BLaER1 treated with 17β-estradiol and CSF1 and Interleukin-3, amounts not matched to agents 10 nM and 100 nM (cell line): ENCODE results near the gene GALK2.
"Not testable (repeated sequence)": the region's sequence is repeated elsewhere in the genome, so short reads cannot be mapped to it uniquely, and the experiment has no call there.

ENCODE experiments used
- H3K27ac ChIP-seq, 11 experiments: shearing (Covaris generic); formaldehyde crosslinking; 2 replicates each; pipeline ENCODE4 v1.8.1; 2022
- H3K27me3 ChIP-seq, 11 experiments: shearing (Covaris generic); formaldehyde crosslinking; 2 replicates each; pipeline ENCODE4 v1.8.1; 2022
- H3K36me3 ChIP-seq, 11 experiments: shearing (Covaris generic); formaldehyde crosslinking; 2 replicates each; pipeline ENCODE4 v1.8.1; 2022
- H3K4me1 ChIP-seq, 10 experiments: shearing (Covaris generic); formaldehyde crosslinking; 2 replicates each; pipeline ENCODE4 v1.8.1; 2022
- H3K4me2 ChIP-seq, 11 experiments: shearing (Covaris generic); formaldehyde crosslinking; 2 replicates each; pipeline ENCODE4 v1.8.1; 2022
- H3K4me3 ChIP-seq, 10 experiments: shearing (Covaris generic); formaldehyde crosslinking; 2 replicates each; pipeline ENCODE4 v1.8.1; 2022
- H3K9ac ChIP-seq, 11 experiments: shearing (Covaris generic); formaldehyde crosslinking; 2 replicates each; pipeline ENCODE4 v1.8.1; 2022
- H3K9me3 ChIP-seq, 11 experiments: shearing (Covaris generic); formaldehyde crosslinking; replicated peaks in 1 of 11; 2 replicates each; pipeline ENCODE4 v1.8.1; 2022
- H4K20me1 ChIP-seq, 11 experiments: shearing (Covaris generic); formaldehyde crosslinking; 2 replicates each; pipeline ENCODE4 v1.8.1; 2022
- Cebpa-rat ChIP-seq, 11 experiments: shearing (Covaris generic); IDR thresholded peaks; 2 replicates each; pipeline ENCODE4 v1.8.1; 2022

Gene GALK2

GRCh38 chr15:49239105-49239504 lies 69.1 kb downstream of the GALK2 start:
- Histone ChIP-seq H4K20me1 (no peaks in the 10 kb centered on the region), H3K36me3 (peaks cover 32 to 67% (median 47%) of the 10 kb centered on the region in 11 experiments), H3K4me3 (no peak overlapping the region), H3K27me3 (no peaks in the 10 kb centered on the region), H3K9me3 (peaks cover 0 to 7% (median 5%) of the 10 kb centered on the region in 11 experiments; a peak in 9 of 22 replicates), H3K27ac (no peak overlapping the region), H3K4me1 (peaks cover 0 to 26% (median 6%) of the 10 kb centered on the region in 10 experiments; a peak in 12 of 20 replicates), H3K9ac (no peak overlapping the region), H3K4me2 (no peak overlapping the region)
- no peak for TF ChIP-seq Cebpa-rat (IDR thresholded peaks at IDR 0.05)

GRCh38 chr15:49242820-49243219 lies 72.8 kb downstream of the GALK2 start:
- no peak overlapping the region for H3K9ac ChIP-seq
- no peak overlapping the region for H3K27ac ChIP-seq
- H3K4me3 ChIP-seq = no peak overlapping the region
- H3K27me3 ChIP-seq = no peaks in the 10 kb centered on the region
- H3K36me3 ChIP-seq = peaks cover 36 to 94% (median 60%) of the 10 kb centered on the region in 11 experiments
- H4K20me1 ChIP-seq = no peaks in the 10 kb centered on the region
- no peak overlapping the region for H3K4me2 ChIP-seq
- no peak for TF ChIP-seq Cebpa-rat (IDR thresholded peaks at IDR 0.05)
- H3K4me1 ChIP-seq = peaks cover 0 to 13% (median 0%) of the 10 kb centered on the region in 10 experiments; a peak in 1 of 20 replicates
- no peaks in the 10 kb centered on the region for H3K9me3 ChIP-seq

DNA sequence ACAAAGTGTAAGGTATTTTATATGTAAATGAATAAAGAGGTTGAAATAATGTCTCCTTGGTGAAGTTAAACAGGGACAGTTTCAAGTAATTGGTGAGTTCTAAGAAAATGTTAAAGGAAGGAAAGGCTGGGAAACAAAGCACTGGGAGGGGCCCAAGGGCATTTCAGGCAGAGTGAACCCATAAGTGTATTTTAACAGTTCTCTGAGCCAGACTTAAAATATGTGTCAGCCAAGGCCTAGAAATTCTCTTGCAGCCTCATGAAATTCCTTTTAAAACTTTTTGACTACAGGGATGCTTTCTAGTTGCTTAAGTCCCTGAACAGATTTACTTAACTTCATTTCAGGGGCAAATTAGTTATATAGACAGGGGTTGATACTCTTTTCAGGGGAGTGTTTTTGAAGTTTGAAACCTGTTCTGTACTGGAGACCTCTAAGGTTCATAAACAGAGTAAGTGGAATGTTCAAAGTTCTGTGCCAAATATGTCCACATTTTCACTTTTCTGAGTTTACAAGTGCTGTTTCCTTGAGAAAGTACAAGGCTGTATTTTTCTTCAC lies 77.6 kb downstream of the GALK2 start:
- no peak overlapping the region for H3K4me2 ChIP-seq
- peaks cover 0 to 23% (median 4%) of the 10 kb centered on the region in 10 experiments; a peak in 9 of 20 replicates for H3K4me1 ChIP-seq
- no peak for TF ChIP-seq Cebpa-rat (IDR thresholded peaks at IDR 0.05)
- no peak overlapping the region for H3K4me3 ChIP-seq
- no peak overlapping the region for H3K27ac ChIP-seq
- peaks cover 17 to 78% (median 38%) of the 10 kb centered on the region in 11 experiments for H3K36me3 ChIP-seq
- peaks cover 0 to 12% (median 0%) of the 10 kb centered on the region in 11 experiments; a peak in 5 of 22 replicates for H3K9me3 ChIP-seq
- no peaks in the 10 kb centered on the region for H3K27me3 ChIP-seq
- no peaks in the 10 kb centered on the region for H4K20me1 ChIP-seq
- H3K9ac ChIP-seq = no peak overlapping the region

- TF ChIP-seq Cebpa-rat (IDR thresholded peaks at IDR 0.05) = no peak
- H3K27me3 ChIP-seq = no peaks in the 10 kb centered on the region
- H3K9ac ChIP-seq = no peak overlapping the region
These were observed 78.2 kb downstream of the GALK2 start for GRCh38 chr15:49248291-49248690.

GRCh38 chr15:49255966-49256759 lies 86.1 kb downstream of the GALK2 start:
- no peaks in the 10 kb centered on the region for H3K27me3 ChIP-seq
- no peak overlapping the region for H3K27ac ChIP-seq
- TF ChIP-seq Cebpa-rat (IDR thresholded peaks at IDR 0.05) = no peak
- H3K4me1 ChIP-seq = no peaks in the 10 kb centered on the region
- H3K36me3 ChIP-seq = peaks cover 0 to 30% (median 2%) of the 10 kb centered on the region in 11 experiments; a peak in 5 of 22 replicates
- no peaks in the 10 kb centered on the region for H4K20me1 ChIP-seq
- peaks cover 0 to 8% (median 0%) of the 10 kb centered on the region in 11 experiments; a peak in 6 of 22 replicates for H3K9me3 ChIP-seq
- H3K9ac ChIP-seq = no peak overlapping the region
- H3K4me2 ChIP-seq = no peak overlapping the region
- no peak overlapping the region for H3K4me3 ChIP-seq

More at GRCh38 chr15:49248291-49248690, 78.2 kb downstream of the GALK2 start:
- peak overlapping the region in 2 of 11 experiments; percentile 58 to 71; a peak in 3 of 22 replicates for H3K4me2 ChIP-seq
- no peaks in the 10 kb centered on the region for H4K20me1 ChIP-seq
- H3K4me1 ChIP-seq = peaks cover 0 to 16% (median 4%) of the 10 kb centered on the region in 10 experiments; a peak in 9 of 20 replicates
- H3K36me3 ChIP-seq = peaks cover 10 to 72% (median 32%) of the 10 kb centered on the region in 11 experiments; a peak in 21 of 22 replicates
- no peak overlapping the region for H3K4me3 ChIP-seq
- peaks cover 0 to 12% (median 0%) of the 10 kb centered on the region in 11 experiments; a peak in 5 of 22 replicates for H3K9me3 ChIP-seq
- peak overlapping the region in 1 of 11 experiments; percentile 22; a peak in 1 of 22 replicates for H3K27ac ChIP-seq

- not testable (repeated sequence) for H3K27me3 ChIP-seq, H3K27ac ChIP-seq, H3K4me2 ChIP-seq, H3K4me3 ChIP-seq, H4K20me1 ChIP-seq, H3K9ac ChIP-seq
- H3K4me1 ChIP-seq = peaks cover 0 to 11% (median 0%) of the 10 kb centered on the region in 10 experiments; a peak in 6 of 20 replicates
- peaks cover 0 to 13% (median 11%) of the 10 kb centered on the region in 11 experiments; a peak in 14 of 22 replicates for H3K9me3 ChIP-seq
- H3K36me3 ChIP-seq = peaks cover 0 to 29% (median 0%) of the 10 kb centered on the region in 11 experiments; a peak in 8 of 22 replicates
These were observed 95.1 kb downstream of the GALK2 start for GRCh38 chr15:49265117-49265516.

DNA sequence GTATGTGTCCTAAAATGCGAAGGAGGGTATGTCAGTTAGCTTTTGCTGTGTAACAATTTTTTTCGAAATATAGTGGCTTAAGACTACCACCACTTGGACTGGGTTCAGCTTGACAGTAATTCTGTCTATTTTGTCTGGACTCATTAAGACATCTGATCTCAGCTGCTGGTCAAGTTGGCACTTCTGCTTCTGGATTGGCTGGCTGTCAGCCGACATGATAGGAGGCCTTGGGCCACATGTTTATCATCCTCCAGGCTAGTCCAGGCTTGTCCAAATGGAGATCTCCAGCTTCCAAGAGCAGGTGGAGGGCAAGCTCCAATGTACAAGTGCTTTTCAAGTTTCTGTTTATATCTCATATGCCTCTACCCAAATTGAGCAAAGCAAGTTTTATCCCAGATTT lies 95.9 kb downstream of the GALK2 start:
- no peaks in the 10 kb centered on the region for H3K27me3 ChIP-seq
- no peak overlapping the region for H3K4me2 ChIP-seq
- H4K20me1 ChIP-seq = no peaks in the 10 kb centered on the region
- no peak overlapping the region for H3K9ac ChIP-seq
- H3K4me1 ChIP-seq = peaks cover 0 to 11% (median 0%) of the 10 kb centered on the region in 10 experiments; a peak in 6 of 20 replicates
- peaks cover 0 to 37% (median 2%) of the 10 kb centered on the region in 11 experiments; a peak in 11 of 22 replicates for H3K36me3 ChIP-seq
- no peak for TF ChIP-seq Cebpa-rat (IDR thresholded peaks at IDR 0.05)
- H3K27ac ChIP-seq = no peak overlapping the region
- H3K9me3 ChIP-seq = peaks cover 0 to 13% (median 11%) of the 10 kb centered on the region in 11 experiments; a peak in 14 of 22 replicates
- no peak overlapping the region for H3K4me3 ChIP-seq

DNA sequence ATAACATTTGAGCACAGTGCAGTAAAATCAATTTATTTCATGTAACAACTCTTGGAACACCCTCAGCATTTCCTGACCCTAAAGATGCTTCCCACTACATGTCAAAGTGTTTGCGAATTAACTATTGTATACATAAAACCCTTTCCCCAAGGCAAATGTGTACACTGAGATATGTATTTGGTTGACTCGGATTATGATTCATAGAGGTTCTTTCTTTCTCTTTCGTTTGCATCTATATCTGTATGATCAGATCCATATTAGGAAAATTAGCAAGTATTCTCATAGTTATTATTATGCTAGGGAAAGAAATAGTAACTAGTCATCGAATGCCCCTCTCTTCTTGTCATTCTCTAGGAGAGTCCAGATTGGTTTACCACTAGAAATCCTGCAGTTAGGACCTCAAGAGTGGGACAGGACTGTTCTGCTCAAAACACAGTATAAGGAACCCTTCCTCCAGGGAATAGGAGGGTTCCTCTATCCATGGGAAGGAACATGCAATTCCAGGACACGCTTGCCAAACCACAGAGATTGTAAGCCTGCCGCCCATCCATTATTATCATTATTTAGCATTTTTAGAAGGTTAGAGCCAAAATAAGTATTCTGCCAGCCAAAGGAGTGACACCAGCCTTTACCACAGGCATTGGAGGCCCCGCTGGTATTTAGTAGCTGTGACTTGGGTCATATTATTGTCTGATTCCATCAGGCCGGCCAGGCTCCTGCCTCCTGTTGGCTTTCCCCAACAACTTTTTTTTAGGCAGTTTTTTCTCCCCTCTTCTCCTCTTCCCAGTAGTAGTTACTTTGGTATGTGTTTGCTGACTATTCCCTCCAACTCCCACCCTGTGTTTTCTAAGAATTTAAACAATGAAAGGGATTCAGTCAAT lies 100.7 kb downstream of the GALK2 start:
- H3K4me2 ChIP-seq = no peak overlapping the region
- H4K20me1 ChIP-seq = no peaks in the 10 kb centered on the region
- peaks cover 0 to 11% (median under 1%) of the 10 kb centered on the region in 10 experiments; a peak in 7 of 20 replicates for H3K4me1 ChIP-seq
- peaks cover 6 to 67% (median 10%) of the 10 kb centered on the region in 11 experiments; a peak in 13 of 22 replicates for H3K36me3 ChIP-seq
- H3K4me3 ChIP-seq = no peak overlapping the region
- no peak overlapping the region for H3K27ac ChIP-seq
- TF ChIP-seq Cebpa-rat (IDR thresholded peaks at IDR 0.05) = no peak
- H3K27me3 ChIP-seq = no peaks in the 10 kb centered on the region
- peaks cover 0 to 3% (median under 1%) of the 10 kb centered on the region in 11 experiments; a peak in 5 of 22 replicates for H3K9me3 ChIP-seq
- no peak overlapping the region for H3K9ac ChIP-seq
